ENCODE measurements around the gene AMOTL1. TPM values are rescaled to one million over a fixed set of nuclear protein-coding genes. Genes with fewer than 3 reads are reported as not detected.

AMOTL1 gene
- total RNA-seq, 2 donors from 2014 or later: 0.25 to 1.2 TPM

GRCh38 chr11:94815705-94816344 is 47.7 kb downstream of the AMOTL1 start:
- no peak for ATAC-seq
- no peak overlapping the region for H3K27ac Mint-ChIP-seq
- peaks cover 0 to 7% of the 10 kb centered on the region in 2 donors for H3K36me3 Mint-ChIP-seq
- DNase-seq (ENCODE audit: low spot score in 2 of 2): no peak
- no peaks in the 10 kb centered on the region for H3K9me3 Mint-ChIP-seq

GRCh38 chr11:94820480-94820879 is 52.3 kb downstream of the AMOTL1 start:
- Mint-ChIP-seq H3K9me3 (no peaks in the 10 kb centered on the region), H3K27ac (no peak overlapping the region), H3K36me3 (peaks cover 0 to 7% of the 10 kb centered on the region in 2 donors)
- ATAC-seq (no peak), DNase-seq (ENCODE audit: low spot score in 2 of 2) (no peak)

- ATAC-seq (no peak), DNase-seq (ENCODE audit: low spot score in 2 of 2) (no peak)
- Mint-ChIP-seq H3K36me3 (no peaks in the 10 kb centered on the region), H3K9me3 (no peaks in the 10 kb centered on the region), H3K27ac (no peak overlapping the region)
These were observed 53.3 kb downstream of the AMOTL1 start for GRCh38 chr11:94821439-94821838.

- ATAC-seq (no peak), DNase-seq (ENCODE audit: low spot score in 2 of 2) (no peak)
- H3K36me3 Mint-ChIP-seq: no peaks in the 10 kb centered on the region
- no peak overlapping the region for H3K27ac Mint-ChIP-seq
- H3K9me3 Mint-ChIP-seq: no peaks in the 10 kb centered on the region
These were observed 53.9 kb downstream of the AMOTL1 start for GRCh38 chr11:94822080-94822479.

- DNase-seq (ENCODE audit: low spot score in 2 of 2): no peak
- no peak overlapping the region for H3K27ac Mint-ChIP-seq
- no peaks in the 10 kb centered on the region for H3K9me3 Mint-ChIP-seq
- no peak for ATAC-seq
- H3K36me3 Mint-ChIP-seq: no peaks in the 10 kb centered on the region
These were observed 55.1 kb downstream of the AMOTL1 start for GRCh38 chr11:94823102-94823732.

GRCh38 chr11:94825031-94825430 is 56.9 kb downstream of the AMOTL1 start:
- Mint-ChIP-seq H3K27ac (no peak overlapping the region), H3K36me3 (no peaks in the 10 kb centered on the region), H3K9me3 (no peaks in the 10 kb centered on the region)
- no peak for ATAC-seq
- no peak for DNase-seq (ENCODE audit: low spot score in 2 of 2)

GRCh38 chr11:94825481-94825880 is 57.3 kb downstream of the AMOTL1 start:
- ATAC-seq: no peak
- Mint-ChIP-seq H3K27ac (no peak overlapping the region), H3K9me3 (no peaks in the 10 kb centered on the region), H3K36me3 (no peaks in the 10 kb centered on the region)
- no peak for DNase-seq (ENCODE audit: low spot score in 2 of 2)

GRCh38 chr11:94826415-94826814 is 58.3 kb downstream of the AMOTL1 start:
- ATAC-seq: no peak
- Mint-ChIP-seq H3K9me3 (no peaks in the 10 kb centered on the region), H3K27ac (no peak overlapping the region), H3K36me3 (no peaks in the 10 kb centered on the region)
- DNase-seq (ENCODE audit: low spot score in 2 of 2): no peak

- H3K36me3 Mint-ChIP-seq: no peaks in the 10 kb centered on the region
- H3K9me3 Mint-ChIP-seq: no peaks in the 10 kb centered on the region
- ATAC-seq (no peak), DNase-seq (ENCODE audit: low spot score in 2 of 2) (no peak)
- H3K27ac Mint-ChIP-seq: no peak overlapping the region
These were observed 59.9 kb downstream of the AMOTL1 start for GRCh38 chr11:94828088-94828487.

- ATAC-seq (no peak), DNase-seq (ENCODE audit: low spot score in 2 of 2) (no peak)
- no peaks in the 10 kb centered on the region for H3K9me3 Mint-ChIP-seq
- H3K27ac Mint-ChIP-seq: no peak overlapping the region
- no peaks in the 10 kb centered on the region for H3K36me3 Mint-ChIP-seq
These were observed 62.8 kb downstream of the AMOTL1 start for GRCh38 chr11:94830722-94831510.

GRCh38 chr11:94831529-94831928 is 63.4 kb downstream of the AMOTL1 start:
- DNase-seq (ENCODE audit: low spot score in 2 of 2) (no peak), ATAC-seq (no peak)
- Mint-ChIP-seq H3K36me3 (no peaks in the 10 kb centered on the region), H3K27ac (no peak overlapping the region), H3K9me3 (no peaks in the 10 kb centered on the region)

- ATAC-seq: no peak
- Mint-ChIP-seq H3K9me3 (no peaks in the 10 kb centered on the region), H3K27ac (no peak overlapping the region)
These were observed 64.6 kb downstream of the AMOTL1 start for GRCh38 chr11:94832604-94833235.

GRCh38 chr11:94834911-94835593 is 66.9 kb downstream of the AMOTL1 start:
- ATAC-seq (no peak), DNase-seq (ENCODE audit: low spot score in 2 of 2) (no peak)
- Mint-ChIP-seq H3K36me3 (no peaks in the 10 kb centered on the region), H3K9me3 (no peaks in the 10 kb centered on the region), H3K27ac (no peak overlapping the region)

More at GRCh38 chr11:94832604-94833235, 64.6 kb downstream of the AMOTL1 start:
- no peaks in the 10 kb centered on the region for H3K36me3 Mint-ChIP-seq
- DNase-seq (ENCODE audit: low spot score in 2 of 2): no peak

- no peaks in the 10 kb centered on the region for H3K36me3 Mint-ChIP-seq
- ATAC-seq (no peak), DNase-seq (ENCODE audit: low spot score in 2 of 2) (no peak)
- no peak overlapping the region for H3K27ac Mint-ChIP-seq
- H3K9me3 Mint-ChIP-seq: no peaks in the 10 kb centered on the region
These were observed 67.4 kb downstream of the AMOTL1 start for GRCh38 chr11:94835594-94835927.

- H3K27ac Mint-ChIP-seq: no peak overlapping the region
- no peak for ATAC-seq
These were observed 69.2 kb downstream of the AMOTL1 start for GRCh38 chr11:94837317-94837716.

GRCh38 chr11:94838027-94838731 is 70.0 kb downstream of the AMOTL1 start:
- Mint-ChIP-seq H3K36me3 (no peaks in the 10 kb centered on the region), H3K9me3 (no peaks in the 10 kb centered on the region)
- DNase-seq (ENCODE audit: low spot score in 2 of 2): no peak

More at GRCh38 chr11:94837317-94837716, 69.2 kb downstream of the AMOTL1 start:
- DNase-seq (ENCODE audit: low spot score in 2 of 2): no peak
- no peaks in the 10 kb centered on the region for H3K36me3 Mint-ChIP-seq
- H3K9me3 Mint-ChIP-seq: no peaks in the 10 kb centered on the region

More at GRCh38 chr11:94838027-94838731, 70.0 kb downstream of the AMOTL1 start:
- H3K27ac Mint-ChIP-seq: no peak overlapping the region
- no peak for ATAC-seq
